Stimulated activated CD8-positive, alpha-beta memory T cell treated with anti-CD3 and anti-CD28 coated beads, Interleukin-12 subunit alpha, Interleukin-12 subunit beta, amount 100 ng/mL, for 24 hours (primary cell): ENCODE measurements around the gene PTPRG.

ENCODE experiments used
- DNase-seq: peaks from one replicate; pipeline ENCODE4 v3.0.0-alpha.2; 2020; ENCODE audit errors: extremely low read depth

PTPRG gene

GRCh38 chr3:61765157-61765876 lies 203.9 kb downstream of the PTPRG start:
- DNase-seq = no peak

DNA sequence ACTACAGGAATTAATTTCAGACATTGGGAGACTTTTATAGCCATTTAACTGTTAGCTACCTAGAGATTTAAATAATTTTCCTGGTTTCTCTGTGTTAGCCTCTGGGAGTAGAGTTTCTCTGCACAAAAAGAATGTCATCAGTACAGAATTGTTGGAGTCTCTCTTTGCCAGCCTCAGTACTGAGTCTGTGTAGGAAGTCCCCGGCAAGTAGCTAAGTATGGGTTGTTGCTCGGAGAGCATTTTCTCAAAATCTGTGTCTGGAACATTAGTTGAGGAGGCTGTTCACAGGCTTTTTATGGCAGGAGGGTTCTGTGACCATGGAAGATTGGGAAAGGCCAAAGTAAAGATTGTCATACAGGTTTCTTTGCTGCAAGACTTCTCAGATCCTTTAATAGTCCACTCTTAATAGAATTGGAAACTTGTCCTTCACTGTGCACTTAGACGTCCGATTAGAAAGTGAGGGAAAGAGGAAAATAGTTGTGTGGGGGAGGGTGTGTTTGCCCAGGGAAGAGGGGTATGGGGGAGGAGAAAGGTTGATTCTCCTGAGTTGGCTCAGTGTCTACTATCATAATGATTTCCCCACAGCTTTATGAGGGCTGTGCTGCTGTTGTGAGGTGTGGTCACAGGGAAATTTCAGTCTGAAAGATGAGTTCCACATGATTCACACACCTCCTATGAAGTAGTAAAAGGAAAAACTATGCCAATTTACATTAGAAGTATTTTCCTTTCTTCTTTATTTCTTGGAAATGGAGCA lies 207.1 kb downstream of the PTPRG start:
- DNase-seq = no peak

GRCh38 chr3:61769266-61769990 lies 208.1 kb downstream of the PTPRG start:
- no peak for DNase-seq

GRCh38 chr3:61771976-61772375 lies 210.6 kb downstream of the PTPRG start:
- no peak for DNase-seq

GRCh38 chr3:61772456-61772855 lies 211.1 kb downstream of the PTPRG start:
- DNase-seq = no peak

GRCh38 chr3:61774279-61774890 lies 213.0 kb downstream of the PTPRG start:
- DNase-seq = no peak

DNA sequence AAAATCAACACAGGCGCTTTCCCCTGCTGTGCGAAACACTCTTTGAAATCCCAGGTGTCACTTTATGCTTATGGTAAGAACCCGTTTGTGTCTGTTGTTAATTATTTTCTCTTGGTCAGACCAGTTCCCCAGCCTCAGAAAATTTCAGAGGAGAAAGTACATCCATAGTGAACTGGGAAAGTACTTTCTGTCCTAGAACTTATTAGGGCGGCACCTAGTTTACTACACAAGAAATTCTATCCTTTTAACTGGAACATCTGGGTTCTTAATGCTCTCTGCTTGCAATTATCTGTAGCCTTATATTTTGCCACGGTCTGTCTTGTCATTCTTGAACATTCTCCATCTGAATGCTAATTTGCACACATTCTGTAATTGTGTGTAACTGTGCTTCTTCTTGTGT lies 215.0 kb downstream of the PTPRG start:
- DNase-seq = no peak

DNA sequence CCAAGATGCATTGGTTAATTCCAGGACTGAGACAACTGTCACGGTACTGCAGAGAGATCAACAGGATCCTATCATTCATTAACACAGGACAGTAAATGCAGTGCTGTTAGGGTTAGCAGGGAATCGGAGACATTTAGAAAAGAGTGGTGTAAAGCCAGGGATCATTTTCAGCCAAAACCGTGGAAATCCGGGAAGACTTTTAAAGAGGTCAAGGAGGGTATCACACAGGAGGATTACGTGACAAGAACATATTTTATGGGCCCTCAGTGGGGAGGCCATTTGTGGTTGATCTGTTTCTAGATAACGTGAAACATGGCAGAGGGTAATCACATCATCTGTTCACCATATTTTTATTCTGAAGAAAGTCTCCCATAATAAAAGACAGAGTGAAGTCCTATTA lies 216.1 kb downstream of the PTPRG start:
- DNase-seq = no peak

DNA sequence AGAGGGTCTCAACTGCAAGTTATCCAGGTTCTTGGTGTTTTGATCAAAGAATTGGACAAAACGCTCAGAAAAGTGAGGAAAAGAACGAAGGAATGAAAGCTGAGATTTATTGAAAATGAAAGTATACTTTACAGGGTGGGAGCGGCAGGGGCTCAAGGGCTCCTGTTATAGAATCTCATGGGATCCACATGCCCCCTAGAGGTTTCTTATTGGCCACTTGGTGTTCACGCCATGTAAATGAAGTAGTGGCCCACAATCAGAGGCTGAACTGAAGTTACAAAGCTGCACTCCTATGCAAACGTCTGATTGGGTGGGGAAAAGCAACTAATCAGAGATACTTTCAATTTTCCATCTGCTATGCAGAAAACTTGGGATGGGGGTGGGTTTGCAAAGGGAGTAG lies 216.7 kb downstream of the PTPRG start:
- no peak for DNase-seq

DNA sequence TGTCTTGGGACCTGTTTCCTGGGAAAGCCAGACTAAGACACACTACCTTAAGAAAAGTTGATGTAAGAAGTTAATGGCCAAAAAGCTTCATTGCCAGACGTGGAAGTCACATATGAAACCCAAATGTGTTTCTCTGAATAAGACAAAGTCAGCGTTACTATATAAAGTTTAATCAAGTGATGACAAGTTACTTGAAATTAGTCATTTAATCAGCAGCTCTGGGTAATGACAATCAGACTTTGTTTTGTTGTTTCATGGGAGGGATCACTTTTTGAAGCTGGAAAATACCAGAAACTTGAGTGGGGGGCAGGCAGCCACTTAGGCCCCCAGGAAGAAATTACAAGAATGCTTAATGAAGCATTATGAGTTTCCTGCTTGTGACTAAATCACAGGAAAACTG lies 218.6 kb downstream of the PTPRG start:
- DNase-seq = no peak

DNA sequence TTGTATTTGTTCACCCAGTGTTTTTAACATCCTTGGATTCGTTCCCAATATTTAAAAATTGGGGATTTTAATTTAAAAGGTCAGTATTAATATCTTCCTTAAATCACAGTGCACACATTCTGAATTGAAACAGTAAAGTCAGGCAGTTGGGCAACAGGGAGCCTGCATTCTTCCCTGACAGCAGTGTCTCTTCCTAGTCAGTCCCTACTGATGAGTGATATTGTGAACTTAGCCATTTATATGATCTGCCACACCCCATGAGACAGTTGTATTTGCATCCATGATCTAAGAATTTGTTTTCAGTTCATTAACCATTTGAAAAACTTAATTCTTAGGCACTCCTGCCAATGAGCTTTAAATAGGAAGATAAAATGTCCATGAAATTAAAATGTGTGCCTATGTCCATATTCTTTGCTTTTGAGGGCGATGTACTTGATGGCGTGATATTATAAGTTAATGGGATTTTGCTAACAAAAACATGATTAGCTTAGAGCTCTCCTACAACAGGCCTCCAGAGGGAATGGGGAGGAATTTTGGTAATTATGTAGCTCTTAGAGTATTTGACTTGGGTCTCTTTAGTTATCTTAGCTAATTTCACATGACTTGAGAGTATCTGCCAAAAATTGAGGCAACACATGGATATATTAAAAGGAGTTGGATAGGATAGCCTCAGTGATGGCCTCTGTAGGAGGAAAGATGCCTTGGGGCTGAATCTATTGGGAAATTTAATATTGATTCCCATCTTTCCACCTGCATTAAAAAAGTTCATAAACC lies 219.3 kb downstream of the PTPRG start:
- DNase-seq = no peak

DNA sequence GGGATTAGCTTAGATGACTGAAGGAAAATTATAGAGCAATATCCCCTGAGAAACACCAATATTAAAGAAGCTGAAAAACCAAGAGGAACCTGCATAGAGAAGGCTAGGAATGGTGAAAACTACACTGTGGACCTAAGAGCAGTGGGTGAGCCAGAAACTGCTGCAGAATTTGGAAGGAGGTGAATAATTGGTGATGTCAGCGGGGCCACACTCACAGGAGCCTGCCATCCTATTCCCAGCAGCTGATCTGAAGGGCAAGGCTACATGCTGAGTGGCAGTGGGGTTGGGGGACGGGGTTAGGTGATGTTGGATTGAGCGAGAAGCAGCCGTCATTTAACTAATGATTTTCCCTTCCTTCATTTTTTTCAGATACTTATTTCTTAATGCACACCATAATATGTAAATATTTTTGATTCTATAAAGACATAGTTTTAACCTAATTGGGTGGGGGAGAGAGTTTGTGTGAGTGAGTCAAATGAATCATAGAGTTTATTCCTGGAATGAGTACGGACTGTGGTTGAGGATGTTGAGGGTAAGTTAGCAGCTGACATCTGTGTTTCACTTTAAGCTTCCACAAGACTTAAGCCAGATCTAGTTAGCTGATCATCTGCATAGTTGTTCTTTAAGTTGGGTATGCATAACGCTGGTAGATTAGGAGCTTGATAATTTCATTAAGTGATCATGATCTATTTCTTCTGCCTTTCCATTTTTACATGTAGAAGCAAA lies 222.8 kb downstream of the PTPRG start:
- no peak for DNase-seq

- no peak for DNase-seq
These were observed 227.5 kb downstream of the PTPRG start for GRCh38 chr3:61788623-61789507.

- DNase-seq = no peak
These were observed 228.5 kb downstream of the PTPRG start for GRCh38 chr3:61789861-61790260.

DNA sequence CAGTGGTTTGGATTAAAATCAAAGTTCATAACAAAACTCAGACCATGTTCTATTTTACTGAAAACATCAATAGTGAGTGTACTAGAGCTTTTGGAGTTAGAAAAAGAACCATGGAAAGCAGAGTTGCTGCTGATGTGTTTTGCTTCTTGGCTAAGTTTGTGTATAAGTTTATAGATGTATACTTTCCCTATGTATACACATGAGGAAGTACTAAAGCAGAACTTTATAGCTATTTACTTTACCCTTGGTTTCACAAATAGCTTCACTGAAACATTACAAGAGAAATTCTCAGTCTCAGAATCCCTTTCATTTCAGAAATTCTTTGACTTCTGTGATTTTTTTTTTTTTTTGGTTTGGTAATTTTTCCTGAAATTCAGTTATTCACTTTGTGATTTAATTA lies 229.0 kb downstream of the PTPRG start:
- DNase-seq = no peak

- no peak for DNase-seq
These were observed 231.7 kb downstream of the PTPRG start for GRCh38 chr3:61793056-61793455.

GRCh38 chr3:61793521-61793920 lies 232.2 kb downstream of the PTPRG start:
- DNase-seq = no peak

GRCh38 chr3:61794341-61794740 lies 233.0 kb downstream of the PTPRG start:
- DNase-seq = no peak

DNA sequence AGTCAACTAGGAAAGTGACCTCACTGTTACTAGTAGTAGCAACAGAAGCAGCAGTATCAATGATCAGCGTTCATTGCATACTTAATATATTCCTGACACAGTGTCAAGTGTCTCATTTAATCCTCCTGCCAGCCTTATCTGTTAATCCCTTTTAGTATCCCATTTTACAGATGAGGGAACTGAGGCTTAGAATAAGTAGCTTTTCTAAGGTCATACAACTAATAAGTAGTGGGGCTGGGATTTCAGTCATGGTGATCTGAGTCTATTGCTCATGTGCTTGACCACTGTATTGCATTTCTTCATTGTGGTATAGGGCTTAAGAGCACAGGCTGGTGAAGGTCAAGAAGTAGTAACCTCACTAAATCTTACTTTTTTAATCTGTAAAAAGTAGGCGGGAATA lies 233.6 kb downstream of the PTPRG start:
- DNase-seq = no peak
